Activated CD4-positive, alpha-beta T cell treated with anti-CD3 and anti-CD28 coated beads, Interleukin-2, amount 10 ng/mL, durations not matched to agents 24 days and 14 days (primary cell): Measurements from ENCODE around the gene ITPK1. TPM values are rescaled to one million over a fixed set of nuclear protein-coding genes. Genes with fewer than 3 reads are reported as not detected.

Experiments used
- DNase-seq: peaks from one replicate; pipeline ENCODE4 v3.0.0; 2022
- H3K27ac Mint-ChIP-seq: one replicate; pipeline ENCODE4 v1.8.0; 2022; ENCODE audit warnings: mild to moderate bottlenecking, mixed read lengths
- H3K27me3 Mint-ChIP-seq: one replicate; pipeline ENCODE4 v1.8.0; 2022; ENCODE audit warnings: mixed read lengths
- H3K36me3 Mint-ChIP-seq: one replicate; pipeline ENCODE4 v1.8.0; 2022; ENCODE audit warnings: low read depth, mild to moderate bottlenecking, mixed read lengths
- H3K4me1 Mint-ChIP-seq: one replicate; pipeline ENCODE4 v1.8.0; 2021; ENCODE audit warnings: mixed read lengths
- H3K4me3 Mint-ChIP-seq: one replicate; pipeline ENCODE4 v1.8.0; 2022; ENCODE audit warnings: mild to moderate bottlenecking, moderate library complexity, mixed read lengths
- H3K9me3 Mint-ChIP-seq: one replicate; pipeline ENCODE4 v1.8.0; 2021; ENCODE audit warnings: mixed read lengths
- intact Hi-C: fragments of 100-400 bp; cut with micrococcal nuclease; formaldehyde crosslinking; loops from one replicate; pipeline ENCODE4 v1.15.1; 2023
- total RNA-seq: library from RNA; stranded (reverse); gene quantifications from 2 replicates; pipeline ENCODE4 v1.2.3, GENCODE V29; 2022

Gene ITPK1
- total RNA-seq, 1 donor from 2014 or later: 71.0 TPM

DNA sequence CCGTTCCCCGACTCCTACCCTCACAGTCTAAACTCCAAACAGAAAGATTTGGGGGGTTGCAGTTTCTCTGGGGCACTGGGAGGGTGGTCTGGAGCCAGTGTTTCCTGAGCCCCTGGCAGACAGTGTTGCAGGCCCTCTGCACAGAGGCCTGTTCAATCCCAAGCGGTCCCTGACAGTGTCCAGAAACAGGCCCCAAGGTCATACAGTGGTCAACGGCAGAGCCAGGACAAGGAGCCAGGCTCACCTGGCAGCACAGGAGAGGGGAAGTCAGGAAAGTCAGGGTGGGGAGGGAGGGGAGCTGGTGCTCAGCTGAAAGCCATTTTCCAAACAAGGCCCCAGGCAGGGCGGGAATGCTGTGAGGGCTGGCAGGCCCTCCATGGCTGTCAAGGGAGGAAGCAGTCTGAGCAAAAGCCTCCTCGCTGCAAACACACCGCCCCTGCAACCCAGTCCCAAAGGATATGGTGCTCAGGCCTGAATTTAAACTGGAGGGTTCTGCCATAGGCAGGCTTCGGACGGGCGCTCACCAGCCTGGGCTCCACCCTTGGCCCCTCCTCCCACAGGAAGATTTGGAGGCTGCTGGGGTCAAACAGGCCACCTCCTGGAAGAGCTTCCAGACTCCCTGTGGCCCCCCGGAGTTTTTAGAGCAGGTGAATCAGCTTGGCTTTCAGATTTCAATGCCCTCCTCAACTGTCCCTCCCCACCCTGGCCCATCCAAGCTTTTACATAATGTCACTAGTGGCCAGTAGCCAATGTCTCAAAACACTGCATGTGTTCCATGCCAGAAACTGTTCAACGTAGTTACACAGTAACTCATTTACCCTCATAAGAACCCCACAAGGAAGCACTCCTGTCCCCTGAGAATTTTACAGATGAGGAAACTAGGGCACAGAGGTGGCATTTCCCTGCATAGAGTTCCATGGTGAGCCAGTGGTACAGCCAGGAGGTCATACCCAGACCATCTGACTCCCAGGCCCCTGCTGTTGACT is 151.3 kb downstream of the ITPK1 start:
- no peaks in the 10 kb centered on the region for H3K9me3 Mint-ChIP-seq
- H3K27ac Mint-ChIP-seq: no peak overlapping the region
- H3K4me3 Mint-ChIP-seq: no peak overlapping the region
- intact Hi-C loops: loop anchor here (10.0 kb wide), 1 partner anchor 50 kb away; no protein-coding TSS in a partner anchor
- no peak for DNase-seq
- H3K4me1 Mint-ChIP-seq: no peaks in the 10 kb centered on the region
- H3K36me3 Mint-ChIP-seq: peaks cover 3% of the 10 kb centered on the region
- H3K27me3 Mint-ChIP-seq: no peaks in the 10 kb centered on the region

DNA sequence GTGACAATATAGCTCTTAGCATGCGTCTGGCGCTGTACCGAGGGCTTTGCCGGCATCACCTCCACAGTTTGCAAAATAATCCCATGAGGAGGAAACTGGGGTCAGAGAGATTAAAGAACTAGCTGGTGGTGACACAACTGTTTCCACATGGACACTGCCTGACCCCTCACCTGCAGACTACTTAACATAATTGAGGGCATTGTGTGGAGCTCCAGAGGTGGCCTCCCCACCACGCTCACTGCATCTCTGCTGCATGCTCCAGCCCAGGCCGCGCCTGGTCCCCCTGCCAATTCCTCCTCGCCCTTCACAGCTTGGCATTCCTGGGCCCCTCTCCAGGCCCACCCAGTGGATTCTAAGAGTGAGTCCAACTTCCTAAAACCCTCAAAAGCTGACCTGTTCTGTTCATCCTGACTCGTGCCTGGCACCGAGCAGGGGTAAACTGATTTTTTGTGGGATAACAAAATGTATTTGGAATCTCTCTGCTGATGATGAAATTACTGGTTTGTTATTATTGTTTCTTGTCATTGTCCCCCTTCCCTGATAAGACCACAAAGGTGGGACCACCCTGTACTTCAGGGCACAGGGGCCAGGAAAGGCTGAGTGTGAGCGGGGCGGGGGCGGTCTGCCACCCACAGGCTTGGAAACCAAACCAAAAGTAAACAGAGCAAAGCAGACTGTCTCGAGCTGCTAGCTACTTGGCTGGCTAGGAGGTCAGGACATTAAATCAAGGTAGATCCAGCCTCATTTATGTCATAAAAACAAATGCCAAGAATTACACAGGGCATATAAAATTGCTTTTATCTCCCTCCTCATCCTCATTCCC is 152.2 kb downstream of the ITPK1 start:
- no peak overlapping the region for H3K27ac Mint-ChIP-seq
- H3K4me3 Mint-ChIP-seq: no peak overlapping the region
- H3K36me3 Mint-ChIP-seq: peaks cover 3% of the 10 kb centered on the region
- H3K4me1 Mint-ChIP-seq: no peaks in the 10 kb centered on the region
- intact Hi-C loops: loop anchor here (10.0 kb wide), 1 partner anchor 51 kb away; no protein-coding TSS in a partner anchor
- DNase-seq: no peak
- no peaks in the 10 kb centered on the region for H3K27me3 Mint-ChIP-seq
- no peaks in the 10 kb centered on the region for H3K9me3 Mint-ChIP-seq

DNA sequence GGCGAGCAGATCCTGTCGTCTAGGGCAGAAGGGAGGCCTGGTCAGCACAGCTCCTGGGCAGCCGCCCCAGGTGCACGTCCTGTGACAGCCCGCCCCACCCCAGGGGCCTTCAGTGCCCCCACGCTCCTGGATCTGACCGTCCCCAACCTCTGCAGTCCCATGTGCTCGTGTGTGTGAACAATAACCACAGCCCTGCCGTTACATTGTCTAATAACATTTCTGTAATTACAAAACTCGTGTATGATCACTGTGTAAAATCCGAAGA is 153.0 kb downstream of the ITPK1 start:
- H3K4me1 Mint-ChIP-seq: no peaks in the 10 kb centered on the region
- H3K4me3 Mint-ChIP-seq: no peak overlapping the region
- no peak overlapping the region for H3K27ac Mint-ChIP-seq
- peaks cover 3% of the 10 kb centered on the region for H3K36me3 Mint-ChIP-seq
- no peaks in the 10 kb centered on the region for H3K9me3 Mint-ChIP-seq
- intact Hi-C loops: loop anchor here (10.0 kb wide), 1 partner anchor 52 kb away; no protein-coding TSS in a partner anchor
- DNase-seq: no peak
- no peaks in the 10 kb centered on the region for H3K27me3 Mint-ChIP-seq

DNA sequence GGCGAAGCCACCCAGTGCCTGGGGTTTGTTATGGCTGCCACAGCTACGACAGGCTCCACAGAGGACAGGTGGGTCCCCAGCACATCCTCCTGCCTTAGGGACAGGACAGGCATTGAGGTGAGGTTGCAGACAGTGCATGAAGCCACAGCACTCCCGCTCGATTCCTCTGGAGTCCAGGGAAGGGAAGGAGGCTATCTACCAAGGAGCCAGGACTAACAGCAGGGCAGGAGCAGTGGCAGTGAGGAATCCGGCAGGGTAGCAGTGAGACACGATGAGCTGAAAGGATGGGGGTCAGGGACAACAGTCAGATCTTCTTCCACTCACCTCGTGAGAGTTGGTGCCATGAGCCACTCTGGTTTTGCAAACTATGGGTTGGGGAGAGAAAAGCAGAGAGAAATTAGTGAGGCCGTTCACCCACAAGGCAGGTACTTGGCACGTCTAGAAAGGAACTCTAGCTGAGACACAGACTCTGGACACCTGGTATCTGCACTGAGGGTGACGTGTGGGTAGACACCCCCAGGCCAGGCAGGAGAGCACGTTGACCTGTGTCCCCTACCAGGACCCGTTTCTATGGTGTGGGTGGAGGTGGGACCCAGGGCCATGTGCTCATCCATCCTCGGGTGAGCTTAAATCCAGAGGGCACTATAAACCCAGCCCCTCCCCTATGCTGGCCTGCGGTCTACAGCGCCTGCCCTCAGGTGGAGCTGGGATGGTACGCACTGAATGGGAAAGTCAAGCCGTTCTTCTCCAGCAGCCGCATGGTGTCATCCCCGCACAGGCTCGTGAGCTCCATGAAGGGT is 153.5 kb downstream of the ITPK1 start:
- Mint-ChIP-seq H3K9me3 (no peaks in the 10 kb centered on the region), H3K27me3 (no peaks in the 10 kb centered on the region), H3K36me3 (peaks cover 3% of the 10 kb centered on the region), H3K4me3 (no peak overlapping the region), H3K27ac (no peak overlapping the region), H3K4me1 (no peaks in the 10 kb centered on the region)
- DNase-seq: no peak
- intact Hi-C loops: loop anchor here (10.0 kb wide), 1 partner anchor 53 kb away; no protein-coding TSS in a partner anchor

DNA sequence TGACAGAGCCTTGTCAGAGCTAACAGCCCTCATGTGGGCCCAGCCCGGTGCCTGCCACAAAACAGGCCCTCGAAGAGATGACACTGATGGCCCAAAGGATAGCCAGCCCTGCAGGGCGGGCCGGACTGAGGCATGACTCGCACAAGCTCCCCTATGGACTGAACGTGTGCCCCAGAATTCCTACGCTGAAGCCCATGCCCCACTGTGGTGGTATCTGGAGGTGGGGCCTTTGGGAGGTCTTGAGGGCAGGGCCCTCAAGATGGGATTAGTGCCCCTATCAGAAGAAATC is 154.2 kb downstream of the ITPK1 start:
- Mint-ChIP-seq H3K27ac (no peak overlapping the region), H3K36me3 (peaks cover 3% of the 10 kb centered on the region)
- intact Hi-C loops: loop anchor here (10.0 kb wide), 1 partner anchor 53 kb away; no protein-coding TSS in a partner anchor

DNA sequence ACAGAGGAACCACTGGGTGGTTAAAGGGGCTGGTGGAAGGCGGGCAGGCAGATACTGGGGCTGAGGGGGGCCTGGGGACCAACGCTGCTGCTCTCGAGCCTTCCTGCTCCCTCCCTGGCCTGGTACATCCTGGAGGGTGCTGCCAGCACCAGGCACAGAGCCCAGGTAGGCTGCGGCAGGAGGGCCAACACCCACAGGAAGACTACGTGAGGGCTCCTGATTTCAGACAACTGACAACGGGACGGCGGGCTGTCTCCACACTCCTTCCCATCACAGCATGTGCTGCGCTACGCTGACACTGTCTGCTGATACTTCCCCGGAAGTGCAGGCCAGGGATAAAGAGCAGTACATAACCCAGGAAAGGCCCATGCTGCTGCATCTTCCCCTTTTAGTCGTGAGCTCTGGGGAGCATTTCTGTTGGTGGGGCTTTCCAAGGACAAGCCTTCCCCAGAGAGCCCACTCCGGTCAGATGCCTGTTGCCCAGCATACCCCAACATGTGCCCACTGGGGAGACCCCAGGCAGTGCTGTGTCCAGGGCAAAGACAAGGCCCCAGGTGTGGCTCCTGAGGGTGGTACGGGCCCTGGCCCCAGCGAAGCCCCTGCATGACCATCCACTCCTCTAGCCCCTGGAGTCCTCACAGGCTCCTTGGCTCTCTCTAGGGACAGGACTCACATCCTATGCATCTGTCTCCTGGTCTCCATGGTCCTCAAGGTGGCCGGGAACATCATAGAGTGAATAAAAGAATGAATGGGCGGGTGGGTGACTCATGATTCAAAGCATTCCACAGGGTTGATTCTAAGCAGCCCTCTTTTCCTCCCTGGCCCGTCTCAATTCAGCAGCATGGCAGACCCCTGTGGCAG is 154.8 kb downstream of the ITPK1 start:
- Mint-ChIP-seq H3K4me1 (no peaks in the 10 kb centered on the region), H3K27me3 (no peaks in the 10 kb centered on the region), H3K27ac (no peak overlapping the region), H3K4me3 (no peak overlapping the region), H3K36me3 (peaks cover 6% of the 10 kb centered on the region), H3K9me3 (no peaks in the 10 kb centered on the region)
- intact Hi-C loops: loop anchor here (10.0 kb wide), 1 partner anchor 54 kb away; no protein-coding TSS in a partner anchor
- DNase-seq: no peak

More for the DNA sequence above, 154.2 kb downstream of the ITPK1 start:
- H3K9me3 Mint-ChIP-seq: no peaks in the 10 kb centered on the region
- H3K4me3 Mint-ChIP-seq: no peak overlapping the region
- no peaks in the 10 kb centered on the region for H3K27me3 Mint-ChIP-seq
- DNase-seq: no peak
- no peaks in the 10 kb centered on the region for H3K4me1 Mint-ChIP-seq

DNA sequence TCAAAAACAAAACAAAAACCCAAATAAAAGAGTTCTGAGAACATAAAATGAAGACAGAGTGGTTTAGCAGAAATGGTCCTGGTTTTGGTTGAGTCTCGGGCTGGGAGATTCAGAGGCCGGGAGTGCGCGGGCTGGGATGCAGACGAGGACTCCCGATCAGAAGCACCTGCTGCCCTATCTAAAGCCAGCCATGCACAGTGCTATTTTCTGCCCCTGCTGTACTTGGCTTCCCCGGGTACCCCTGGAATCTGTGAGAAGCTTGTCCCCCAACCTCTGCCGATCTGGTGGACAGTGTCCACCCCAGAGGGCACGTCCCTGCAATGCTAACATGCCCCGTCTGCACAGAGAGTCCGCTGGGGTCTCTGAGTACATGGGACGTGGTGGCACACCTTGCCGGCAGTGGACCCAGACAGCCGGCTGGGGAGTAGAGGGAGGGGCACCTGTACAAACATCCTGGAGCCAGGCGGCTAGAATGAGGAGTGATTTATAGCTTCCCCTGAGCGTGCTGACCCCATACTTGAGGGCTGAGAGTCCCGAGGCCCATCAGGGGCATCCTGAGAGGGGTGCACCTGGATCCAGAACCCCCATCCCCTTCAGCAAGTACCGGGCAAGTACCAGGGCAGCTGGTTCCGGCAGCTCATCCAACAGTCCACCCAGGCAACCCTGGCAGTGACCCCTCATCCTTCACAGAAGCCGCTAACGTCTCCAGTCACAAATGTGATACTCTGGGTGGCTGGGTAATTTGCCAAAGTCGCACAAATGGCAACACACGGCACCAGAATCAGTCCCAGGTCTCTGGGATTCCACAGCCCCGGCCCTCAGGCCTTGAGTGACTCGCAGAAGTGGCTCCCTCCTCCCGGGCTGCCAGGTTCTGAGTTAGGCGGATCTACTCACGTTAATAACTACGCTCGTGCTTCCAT is 155.7 kb downstream of the ITPK1 start:
- Mint-ChIP-seq H3K4me1 (no peaks in the 10 kb centered on the region), H3K36me3 (peaks cover 6% of the 10 kb centered on the region)

DNA sequence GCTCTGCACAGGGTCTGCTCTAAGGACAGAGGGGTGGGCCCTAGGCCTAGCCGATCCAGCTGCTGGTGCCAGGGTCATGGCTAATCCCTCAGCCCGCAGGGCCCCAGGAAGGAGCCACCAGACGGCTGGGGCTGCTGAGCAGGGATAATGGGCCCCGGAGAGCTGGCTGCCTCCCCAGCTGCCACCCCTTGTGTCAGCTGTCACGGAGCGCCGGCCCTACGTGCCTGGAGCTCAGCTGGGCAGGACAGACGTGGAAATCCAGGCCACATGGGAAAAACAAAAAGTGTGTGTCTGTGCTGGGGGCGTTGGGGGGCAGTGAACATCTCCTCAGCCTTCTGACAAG is 156.6 kb downstream of the ITPK1 start:
- no peaks in the 10 kb centered on the region for H3K4me1 Mint-ChIP-seq
- no peak overlapping the region for H3K27ac Mint-ChIP-seq
- H3K4me3 Mint-ChIP-seq: no peak overlapping the region
- intact Hi-C loops: no loop called here
- H3K36me3 Mint-ChIP-seq: peaks cover 6% of the 10 kb centered on the region
- no peaks in the 10 kb centered on the region for H3K9me3 Mint-ChIP-seq
- H3K27me3 Mint-ChIP-seq: no peaks in the 10 kb centered on the region
- no peak for DNase-seq

More for the DNA sequence above, 155.7 kb downstream of the ITPK1 start:
- Mint-ChIP-seq H3K27me3 (no peaks in the 10 kb centered on the region), H3K27ac (no peak overlapping the region), H3K4me3 (no peak overlapping the region), H3K9me3 (no peaks in the 10 kb centered on the region)
- no peak for DNase-seq
- intact Hi-C loops: loop anchor here (10.0 kb wide), 1 partner anchor 55 kb away; no protein-coding TSS in a partner anchor

DNA sequence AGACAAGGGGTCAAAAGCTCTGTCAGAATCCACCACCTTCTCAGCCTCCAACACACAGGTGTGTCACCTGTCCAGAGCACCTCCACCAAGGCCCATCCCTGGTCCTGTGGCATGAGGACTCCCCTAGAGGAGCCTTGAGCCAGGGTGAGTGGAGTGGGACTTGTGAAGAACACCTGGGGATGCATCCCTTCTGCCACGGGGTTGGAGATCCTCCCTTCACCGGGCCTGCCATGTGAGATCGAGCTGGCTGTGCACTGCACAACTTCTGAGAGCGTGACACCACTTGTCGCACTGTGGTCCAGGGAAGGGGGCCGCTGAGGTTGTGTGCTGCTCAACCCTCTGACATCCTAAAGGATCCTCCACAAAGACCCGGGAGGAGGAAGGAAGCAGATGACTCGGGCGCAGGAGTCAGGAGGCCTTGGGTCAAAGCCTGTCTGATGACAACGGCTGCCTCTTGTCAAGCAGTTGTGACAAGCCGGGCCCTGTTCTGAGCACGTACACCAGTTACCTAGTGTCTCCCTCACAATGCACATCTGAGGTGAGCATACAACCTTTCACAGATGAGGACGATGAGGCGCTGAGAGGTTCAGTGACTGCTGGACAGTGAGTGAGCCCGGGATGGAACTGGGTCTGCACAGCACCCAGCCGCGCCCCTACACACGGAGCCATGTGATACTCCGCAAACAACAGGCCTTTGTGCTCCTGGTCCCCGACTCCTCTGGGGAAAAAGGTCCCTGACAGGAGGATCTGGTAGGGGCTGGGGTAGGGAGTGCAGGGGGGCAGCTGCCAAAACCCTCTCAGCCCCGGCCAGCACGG is 157.1 kb downstream of the ITPK1 start:
- H3K36me3 Mint-ChIP-seq: peaks cover 6% of the 10 kb centered on the region
- intact Hi-C loops: no loop called here
- H3K27me3 Mint-ChIP-seq: no peaks in the 10 kb centered on the region
- H3K4me1 Mint-ChIP-seq: no peaks in the 10 kb centered on the region
- H3K9me3 Mint-ChIP-seq: no peaks in the 10 kb centered on the region
- no peak overlapping the region for H3K27ac Mint-ChIP-seq
- no peak for DNase-seq
- H3K4me3 Mint-ChIP-seq: no peak overlapping the region

DNA sequence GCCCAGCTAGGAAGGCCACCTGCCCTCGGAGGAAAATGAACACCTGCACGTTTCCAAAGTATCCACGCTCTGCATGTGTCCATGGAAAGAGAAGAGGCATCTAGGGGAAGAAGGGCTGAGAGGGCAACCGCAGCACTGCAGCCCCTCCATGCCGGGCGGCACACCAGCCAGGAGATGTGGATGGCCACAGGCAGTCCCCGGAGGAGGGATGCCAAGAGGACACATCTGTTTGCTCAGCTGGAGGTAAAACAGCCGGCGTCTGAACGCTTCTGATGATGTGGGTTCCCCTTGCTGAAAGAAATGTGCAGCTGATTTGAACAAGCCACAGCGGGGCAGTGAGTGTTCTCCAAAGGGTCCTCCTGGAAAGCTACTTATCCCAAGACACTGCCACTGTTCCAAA is 158.8 kb downstream of the ITPK1 start:
- Mint-ChIP-seq H3K4me3 (no peak overlapping the region), H3K9me3 (no peaks in the 10 kb centered on the region)
- intact Hi-C loops: no loop called here

DNA sequence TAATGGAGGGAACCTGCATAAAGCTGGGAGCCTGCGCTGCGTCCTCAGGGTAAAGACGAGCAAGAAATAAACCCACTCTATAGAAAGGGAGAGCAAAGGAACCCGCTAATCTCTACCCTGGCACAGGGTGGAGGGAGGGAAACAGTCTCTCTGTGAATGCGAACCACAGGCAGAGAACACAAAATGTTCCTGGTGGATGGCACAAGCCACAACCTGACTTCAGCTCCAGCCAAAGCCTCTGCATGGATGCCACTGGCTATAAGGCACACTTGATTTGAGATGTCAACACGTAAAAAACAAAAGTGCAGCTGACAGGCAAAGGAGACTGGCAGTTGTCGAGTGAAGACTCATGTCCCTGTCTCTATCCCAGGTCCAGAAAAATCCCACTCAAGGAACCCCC is 160.3 kb downstream of the ITPK1 start:
- intact Hi-C loops: no loop called here
- Mint-ChIP-seq H3K9me3 (no peaks in the 10 kb centered on the region), H3K4me1 (peaks cover 5% of the 10 kb centered on the region), H3K27ac (no peak overlapping the region), H3K27me3 (no peaks in the 10 kb centered on the region), H3K36me3 (peaks cover 5% of the 10 kb centered on the region), H3K4me3 (no peak overlapping the region)
- DNase-seq: no peak

More for the DNA sequence above, 158.8 kb downstream of the ITPK1 start:
- DNase-seq: no peak
- Mint-ChIP-seq H3K36me3 (peaks cover 3% of the 10 kb centered on the region), H3K4me1 (peaks cover 3% of the 10 kb centered on the region), H3K27ac (no peak overlapping the region), H3K27me3 (no peaks in the 10 kb centered on the region)
